WTC11 (cell line): ENCODE results near the gene PSD2.

Experiments
- CBFB ChIP-seq: sonication (generic); formaldehyde crosslinking; IDR thresholded peaks from 2 replicates; pipeline ENCODE4 v1.8.1; 2022; ENCODE audit warnings: mild to moderate bottlenecking, low read depth, missing genetic modification reagents
- ELF4 ChIP-seq: sonication (generic); formaldehyde crosslinking; IDR thresholded peaks from 2 replicates; pipeline ENCODE4 v1.8.1; 2022; ENCODE audit warnings: low read depth, mild to moderate bottlenecking, moderate library complexity, missing genetic modification reagents
- EMX1 ChIP-seq: fragments of 250-450 bp; sonication (Bioruptor Pico); IDR thresholded peaks from 2 replicates; pipeline ENCODE4 v1.8.0; 2021; ENCODE audit warnings: mild to moderate bottlenecking
- FOXP1 ChIP-seq: sonication (generic); formaldehyde crosslinking; IDR thresholded peaks from 2 replicates; pipeline ENCODE4 v1.8.0; 2022; ENCODE audit warnings: missing genetic modification reagents, mild to moderate bottlenecking, moderate library complexity, borderline replicate concordance
- NR1H2 ChIP-seq: sonication (generic); formaldehyde crosslinking; IDR thresholded peaks from 2 replicates; pipeline ENCODE4 v1.9.0; 2021; ENCODE audit warnings: mild to moderate bottlenecking, moderate library complexity, missing genetic modification reagents
- SMAD4 ChIP-seq: sonication (generic); formaldehyde crosslinking; IDR thresholded peaks from 2 replicates; pipeline ENCODE4 v1.8.0; 2022; ENCODE audit warnings: mild to moderate bottlenecking, missing genetic modification reagents
- TF ChIP-seq, protein P1 (sequence below): sonication (generic); formaldehyde crosslinking; IDR thresholded peaks from 2 replicates; pipeline ENCODE4 v1.8.0; 2022; ENCODE audit warnings: mild to moderate bottlenecking, missing genetic modification reagents
- TF ChIP-seq, protein P2 (sequence below): fragments of 200-600 bp; IDR thresholded peaks from 2 replicates; pipeline ENCODE4 v1.8.0; 2022; ENCODE audit warnings: antibody characterized with exemption
- TF ChIP-seq, protein P3 (sequence below): sonication (generic); formaldehyde crosslinking; IDR thresholded peaks from 2 replicates; pipeline ENCODE4 v1.8.0; 2022; ENCODE audit warnings: mild to moderate bottlenecking, missing genetic modification reagents
- TF ChIP-seq, protein P4 (sequence below): sonication (generic); formaldehyde crosslinking; conservative IDR thresholded peaks from 2 replicates; pipeline ENCODE4 v1.8.1; 2023; ENCODE audit warnings: mild to moderate bottlenecking, low read depth, missing genetic modification reagents, moderate library complexity

DNA sequence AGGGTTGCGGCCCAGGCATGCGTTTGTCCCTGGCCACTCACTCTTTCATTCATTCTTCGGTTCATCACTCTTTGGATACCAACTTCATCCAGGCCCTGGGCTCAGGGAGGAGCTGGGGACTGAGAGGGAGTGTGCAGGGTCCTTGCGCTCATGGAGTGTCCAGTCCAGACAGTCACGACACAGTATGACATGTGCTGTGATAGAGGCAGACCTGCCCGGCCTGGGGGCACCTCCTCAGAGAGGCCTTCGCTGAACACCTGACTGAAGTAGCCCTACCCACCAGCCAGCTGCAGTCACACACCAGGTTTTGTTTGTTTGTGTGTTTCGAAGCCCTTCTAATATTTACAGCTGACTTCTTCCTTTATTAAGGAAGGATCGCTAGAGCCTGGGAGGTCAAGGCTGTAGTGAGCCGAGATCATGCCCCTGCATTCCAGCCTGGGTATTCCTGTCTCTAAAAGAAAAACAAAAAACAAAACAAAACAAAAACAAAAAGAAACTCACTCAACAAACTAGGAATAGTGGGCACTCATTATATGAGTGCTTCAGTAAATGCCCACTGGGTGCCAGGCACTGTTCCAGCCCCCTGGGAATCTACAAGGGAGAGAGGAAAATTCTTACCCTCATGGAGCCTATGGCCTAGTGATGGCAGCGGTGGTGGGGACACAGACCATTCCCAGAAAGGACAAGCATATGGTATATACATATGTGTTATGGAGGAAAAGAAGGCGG is 6.3 kb upstream of the PSD2 start:
- TF ChIP-seq SMAD4 (CRISPR knock-in tag) (no peak), ELF4 (no peak), CBFB (no peak), EMX1 (CRISPR knock-in tag) (no peak), FOXP1 (CRISPR knock-in tag) (no peak), NR1H2 (CRISPR knock-in tag) (no peak)
- TF ChIP-seq, protein P1, sequence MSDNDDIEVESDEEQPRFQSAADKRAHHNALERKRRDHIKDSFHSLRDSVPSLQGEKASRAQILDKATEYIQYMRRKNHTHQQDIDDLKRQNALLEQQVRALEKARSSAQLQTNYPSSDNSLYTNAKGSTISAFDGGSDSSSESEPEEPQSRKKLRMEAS (CRISPR knock-in tag): no peak
- TF ChIP-seq, protein P2, sequence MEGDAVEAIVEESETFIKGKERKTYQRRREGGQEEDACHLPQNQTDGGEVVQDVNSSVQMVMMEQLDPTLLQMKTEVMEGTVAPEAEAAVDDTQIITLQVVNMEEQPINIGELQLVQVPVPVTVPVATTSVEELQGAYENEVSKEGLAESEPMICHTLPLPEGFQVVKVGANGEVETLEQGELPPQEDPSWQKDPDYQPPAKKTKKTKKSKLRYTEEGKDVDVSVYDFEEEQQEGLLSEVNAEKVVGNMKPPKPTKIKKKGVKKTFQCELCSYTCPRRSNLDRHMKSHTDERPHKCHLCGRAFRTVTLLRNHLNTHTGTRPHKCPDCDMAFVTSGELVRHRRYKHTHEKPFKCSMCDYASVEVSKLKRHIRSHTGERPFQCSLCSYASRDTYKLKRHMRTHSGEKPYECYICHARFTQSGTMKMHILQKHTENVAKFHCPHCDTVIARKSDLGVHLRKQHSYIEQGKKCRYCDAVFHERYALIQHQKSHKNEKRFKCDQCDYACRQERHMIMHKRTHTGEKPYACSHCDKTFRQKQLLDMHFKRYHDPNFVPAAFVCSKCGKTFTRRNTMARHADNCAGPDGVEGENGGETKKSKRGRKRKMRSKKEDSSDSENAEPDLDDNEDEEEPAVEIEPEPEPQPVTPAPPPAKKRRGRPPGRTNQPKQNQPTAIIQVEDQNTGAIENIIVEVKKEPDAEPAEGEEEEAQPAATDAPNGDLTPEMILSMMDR: no peak
- TF ChIP-seq, protein P3, sequence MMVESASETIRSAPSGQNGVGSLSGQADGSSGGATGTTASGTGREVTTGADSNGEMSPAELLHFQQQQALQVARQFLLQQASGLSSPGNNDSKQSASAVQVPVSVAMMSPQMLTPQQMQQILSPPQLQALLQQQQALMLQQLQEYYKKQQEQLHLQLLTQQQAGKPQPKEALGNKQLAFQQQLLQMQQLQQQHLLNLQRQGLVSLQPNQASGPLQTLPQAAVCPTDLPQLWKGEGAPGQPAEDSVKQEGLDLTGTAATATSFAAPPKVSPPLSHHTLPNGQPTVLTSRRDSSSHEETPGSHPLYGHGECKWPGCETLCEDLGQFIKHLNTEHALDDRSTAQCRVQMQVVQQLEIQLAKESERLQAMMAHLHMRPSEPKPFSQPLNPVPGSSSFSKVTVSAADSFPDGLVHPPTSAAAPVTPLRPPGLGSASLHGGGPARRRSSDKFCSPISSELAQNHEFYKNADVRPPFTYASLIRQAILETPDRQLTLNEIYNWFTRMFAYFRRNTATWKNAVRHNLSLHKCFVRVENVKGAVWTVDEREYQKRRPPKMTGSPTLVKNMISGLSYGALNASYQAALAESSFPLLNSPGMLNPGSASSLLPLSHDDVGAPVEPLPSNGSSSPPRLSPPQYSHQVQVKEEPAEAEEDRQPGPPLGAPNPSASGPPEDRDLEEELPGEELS: no peak
- TF ChIP-seq, protein P4, sequence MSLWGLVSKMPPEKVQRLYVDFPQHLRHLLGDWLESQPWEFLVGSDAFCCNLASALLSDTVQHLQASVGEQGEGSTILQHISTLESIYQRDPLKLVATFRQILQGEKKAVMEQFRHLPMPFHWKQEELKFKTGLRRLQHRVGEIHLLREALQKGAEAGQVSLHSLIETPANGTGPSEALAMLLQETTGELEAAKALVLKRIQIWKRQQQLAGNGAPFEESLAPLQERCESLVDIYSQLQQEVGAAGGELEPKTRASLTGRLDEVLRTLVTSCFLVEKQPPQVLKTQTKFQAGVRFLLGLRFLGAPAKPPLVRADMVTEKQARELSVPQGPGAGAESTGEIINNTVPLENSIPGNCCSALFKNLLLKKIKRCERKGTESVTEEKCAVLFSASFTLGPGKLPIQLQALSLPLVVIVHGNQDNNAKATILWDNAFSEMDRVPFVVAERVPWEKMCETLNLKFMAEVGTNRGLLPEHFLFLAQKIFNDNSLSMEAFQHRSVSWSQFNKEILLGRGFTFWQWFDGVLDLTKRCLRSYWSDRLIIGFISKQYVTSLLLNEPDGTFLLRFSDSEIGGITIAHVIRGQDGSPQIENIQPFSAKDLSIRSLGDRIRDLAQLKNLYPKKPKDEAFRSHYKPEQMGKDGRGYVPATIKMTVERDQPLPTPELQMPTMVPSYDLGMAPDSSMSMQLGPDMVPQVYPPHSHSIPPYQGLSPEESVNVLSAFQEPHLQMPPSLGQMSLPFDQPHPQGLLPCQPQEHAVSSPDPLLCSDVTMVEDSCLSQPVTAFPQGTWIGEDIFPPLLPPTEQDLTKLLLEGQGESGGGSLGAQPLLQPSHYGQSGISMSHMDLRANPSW (CRISPR knock-in tag): no peak
